Stomach (tissue), 9 donors: ENCODE data around the gene TMEM132C. TPM values are rescaled to one million over a fixed set of nuclear protein-coding genes. Genes with fewer than 3 reads are reported as not detected.

Experiments
- DNase-seq, 2 donors: peaks; one replicate each; pipeline versions ENCODE4 v3.0.0 to v3.0.0-alpha.2; 2013 to 2019
- H3K27ac ChIP-seq, 5 donors: fragments of 200-600 bp in 4 of 5; sonication (generic) in 4 of 5; one replicate each; pipeline ENCODE4 v1.5.1; 2013 to 2019; ENCODE audit warnings: mild to moderate bottlenecking in 1 of 5, moderate library complexity in 1 of 5
- H3K27me3 ChIP-seq, 3 donors: fragments of 200-600 bp; sonication (generic); one replicate each; pipeline ENCODE4 v1.5.1; 2017 to 2019; ENCODE audit warnings: mixed run types in 1 of 3
- H3K36me3 ChIP-seq, 4 donors: fragments of 200-600 bp; sonication (generic); 1 replicate in 3 of 4; 2 replicates in 1 of 4; pipeline ENCODE4 v1.5.1; 2016 to 2019
- H3K4me1 ChIP-seq, 4 donors: fragments of 200-600 bp; sonication (generic); one replicate each; pipeline ENCODE4 v1.5.1; 2016 to 2019
- H3K4me3 ChIP-seq, 4 donors: fragments of 200-600 bp; sonication (generic) in 3 of 4; one replicate each; pipeline ENCODE4 v1.5.1; 2016 to 2019; ENCODE audit warnings: mild to moderate bottlenecking in 1 of 4
- H3K9me3 ChIP-seq, 4 donors: fragments of 200-600 bp; sonication (generic); one replicate each; pipeline ENCODE4 v1.5.1; 2016 to 2019
- CTCF ChIP-seq, 7 experiments: fragments of 450-650 bp in 4 of 7; fragments of 200-600 bp in 3 of 7; sonication (generic) in 3 of 7; IDR thresholded peaks; one replicate each; pipeline ENCODE4 v1.5.1; 2016 to 2019; ENCODE audit warnings: antibody characterized with exemption in 7 of 7, control low read depth in 2 of 7, mild to moderate bottlenecking in 1 of 7
- EP300 ChIP-seq: sonication (generic); formaldehyde crosslinking; IDR thresholded peaks from one replicate; pipeline ENCODE4 v1.6.1; 2017; ENCODE audit warnings: antibody characterized with exemption
- POLR2A ChIP-seq, 4 donors: fragments of 450-650 bp; IDR thresholded peaks; one replicate each; pipeline ENCODE4 v1.6.1; 2016; ENCODE audit warnings: antibody characterized with exemption in 4 of 4, control low read depth in 2 of 4, mild to moderate bottlenecking in 1 of 4, moderate library complexity in 1 of 4
- POLR2AphosphoS5 ChIP-seq, 3 donors: sonication (generic); formaldehyde crosslinking; IDR thresholded peaks; one replicate each; pipeline ENCODE4 v1.6.1; 2016; ENCODE audit warnings: antibody characterized with exemption in 3 of 3
- WGBS, 5 donors: extraction: QIAGEN DNeasy Blood & Tissue Kit in 3 of 5; methylation state at CpG; one replicate each; pipeline versions ENCODE4 v1.1.5 to v1.1.7; 2013 to 2018; 5-methylcytosine and 5-hydroxymethylcytosine counted together
- intact Hi-C: fragments of 100-400 bp; cut with DNase I; formaldehyde crosslinking; loops from one replicate; pipeline ENCODE4 v1.15.1; 2023; ENCODE audit warnings: low total_unique reads
- polyA plus RNA-seq, 3 donors: library from polyadenylated mRNA; stranded (reverse); fragments of 200-250 nt; gene quantifications; one replicate each; pipeline ENCODE4 v1.2.3, GENCODE V29; 2013
- total RNA-seq, 5 donors: library from RNA; depleted of rRNA; stranded (reverse); fragments of >200 nt; gene quantifications; one replicate each; pipeline versions ENCODE4 v1.1.0 to v1.2.3, GENCODE V29; 2014 to 2016
- donor health status: healthy with polysubstance abuse.
- donor health status: Bipolar disorder and iron deficiency.
- donor health status: healthy.

Gene TMEM132C
- total and polyA plus RNA-seq, 8 donors = under 0.01 to 12.8 (median 0.94) TPM

- TF ChIP-seq CTCF (IDR thresholded peaks at IDR 0.05) (no peak), POLR2A (IDR thresholded peaks at IDR 0.05) (no peak), EP300 (no peak), POLR2AphosphoS5 (IDR thresholded peaks at IDR 0.05) (no peak)
- intact Hi-C loops = no loop called here
- H3K4me3 ChIP-seq = no peak overlapping the region
- no peak overlapping the region for H3K27ac ChIP-seq
- no peak for DNase-seq
- peaks cover 0 to 6% (median 0%) of the 10 kb centered on the region in 3 donors for H3K27me3 ChIP-seq
- WGBS, 5 donors = 65 to 83% (median 79%) methylated on average over 6 of the region's 6 CpGs
- H3K4me1 ChIP-seq = no peaks in the 10 kb centered on the region
- no peaks in the 10 kb centered on the region for H3K9me3 ChIP-seq
- H3K36me3 ChIP-seq = no peaks in the 10 kb centered on the region
These were observed 441.8 kb downstream of the TMEM132C start for GRCh38 chr12:128708789-128709188.

- intact Hi-C loops = no loop called here
- WGBS, 5 donors = 60 to 79% (median 69%) methylated on average over 5 of the region's 5 CpGs
- Histone ChIP-seq H3K27ac (no peak overlapping the region), H3K4me3 (no peak overlapping the region), H3K9me3 (no peaks in the 10 kb centered on the region), H3K36me3 (no peaks in the 10 kb centered on the region), H3K27me3 (peaks cover 0 to 6% (median 0%) of the 10 kb centered on the region in 3 donors), H3K4me1 (no peaks in the 10 kb centered on the region)
- TF ChIP-seq CTCF (IDR thresholded peaks at IDR 0.05) = no peak
- no peak for TF ChIP-seq POLR2AphosphoS5 (IDR thresholded peaks at IDR 0.05)
- no peak for TF ChIP-seq EP300
- TF ChIP-seq POLR2A (IDR thresholded peaks at IDR 0.05) = no peak
- no peak for DNase-seq
These were observed 442.7 kb downstream of the TMEM132C start for GRCh38 chr12:128709660-128710059.

DNA sequence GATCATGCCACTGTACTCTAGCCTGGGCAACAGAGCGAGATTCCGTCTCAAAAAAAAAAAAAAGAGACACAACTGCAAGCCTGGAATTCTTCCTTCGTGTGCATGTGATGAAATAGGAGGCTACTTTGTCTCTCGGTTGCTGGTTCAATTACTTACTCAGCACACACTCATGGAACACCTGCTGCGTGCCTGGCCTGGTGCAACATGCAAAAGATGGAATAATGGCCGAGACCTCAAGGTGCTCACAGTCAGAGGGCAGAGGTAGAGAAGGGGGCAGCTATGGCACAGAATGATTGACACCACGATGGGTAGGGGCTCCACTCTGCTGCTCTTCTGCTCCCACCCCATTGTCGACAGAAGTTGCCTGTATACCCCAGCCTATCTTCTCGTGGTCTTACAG, 444.5 kb downstream of the TMEM132C start:
- no peak overlapping the region for H3K4me3 ChIP-seq
- H3K27ac ChIP-seq = no peak overlapping the region
- WGBS, 5 donors = 77 to 89% (median 80%) methylated on average over 8 to 9 of the region's 9 CpGs
- no peak for TF ChIP-seq EP300
- no peak for TF ChIP-seq CTCF (IDR thresholded peaks at IDR 0.05)
- no peak for TF ChIP-seq POLR2A (IDR thresholded peaks at IDR 0.05)
- no peak for TF ChIP-seq POLR2AphosphoS5 (IDR thresholded peaks at IDR 0.05)
- no peaks in the 10 kb centered on the region for H3K9me3 ChIP-seq
- no peaks in the 10 kb centered on the region for H3K36me3 ChIP-seq
- no peaks in the 10 kb centered on the region for H3K27me3 ChIP-seq
- DNase-seq = no peak
- intact Hi-C loops = no loop called here
- H3K4me1 ChIP-seq = no peaks in the 10 kb centered on the region

- WGBS, 5 donors = 72 to 84% (median 83%) methylated on average over 6 of the region's 6 CpGs
- no peaks in the 10 kb centered on the region for H3K27me3 ChIP-seq
- TF ChIP-seq POLR2A (IDR thresholded peaks at IDR 0.05) (no peak), CTCF (IDR thresholded peaks at IDR 0.05) (no peak), POLR2AphosphoS5 (IDR thresholded peaks at IDR 0.05) (no peak), EP300 (no peak)
- no peak overlapping the region for H3K27ac ChIP-seq
- H3K4me3 ChIP-seq = no peak overlapping the region
- intact Hi-C loops = no loop called here
- no peaks in the 10 kb centered on the region for H3K4me1 ChIP-seq
- no peak for DNase-seq
- H3K9me3 ChIP-seq = peaks cover 0 to 9% (median 8%) of the 10 kb centered on the region in 4 donors
- no peaks in the 10 kb centered on the region for H3K36me3 ChIP-seq
These were observed 445.7 kb downstream of the TMEM132C start for GRCh38 chr12:128712622-128713021.
